ENCODE results near the gene CBLC.

DNA sequence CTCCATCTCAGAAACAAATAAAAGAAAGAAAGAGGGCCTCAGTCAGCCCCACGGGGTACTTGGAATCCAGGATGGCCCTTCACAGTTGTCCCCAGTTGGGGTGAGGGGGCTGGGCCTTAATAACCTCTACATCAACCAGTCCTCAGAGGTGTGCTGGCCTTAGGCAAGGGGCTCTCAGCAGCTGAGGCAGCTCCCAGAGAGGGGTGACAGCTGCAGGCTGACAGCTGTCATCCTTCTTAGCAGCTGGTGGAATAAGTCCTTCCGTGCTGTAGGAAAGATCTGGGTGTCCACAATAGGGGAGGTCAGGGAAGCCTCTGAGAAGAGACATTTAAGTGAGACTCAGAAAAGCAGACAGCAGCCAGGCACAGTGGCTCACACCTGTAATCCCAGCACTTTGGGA lies 38.6 kb downstream of the CBLC start:
- TF ChIP-seq, protein P1, sequence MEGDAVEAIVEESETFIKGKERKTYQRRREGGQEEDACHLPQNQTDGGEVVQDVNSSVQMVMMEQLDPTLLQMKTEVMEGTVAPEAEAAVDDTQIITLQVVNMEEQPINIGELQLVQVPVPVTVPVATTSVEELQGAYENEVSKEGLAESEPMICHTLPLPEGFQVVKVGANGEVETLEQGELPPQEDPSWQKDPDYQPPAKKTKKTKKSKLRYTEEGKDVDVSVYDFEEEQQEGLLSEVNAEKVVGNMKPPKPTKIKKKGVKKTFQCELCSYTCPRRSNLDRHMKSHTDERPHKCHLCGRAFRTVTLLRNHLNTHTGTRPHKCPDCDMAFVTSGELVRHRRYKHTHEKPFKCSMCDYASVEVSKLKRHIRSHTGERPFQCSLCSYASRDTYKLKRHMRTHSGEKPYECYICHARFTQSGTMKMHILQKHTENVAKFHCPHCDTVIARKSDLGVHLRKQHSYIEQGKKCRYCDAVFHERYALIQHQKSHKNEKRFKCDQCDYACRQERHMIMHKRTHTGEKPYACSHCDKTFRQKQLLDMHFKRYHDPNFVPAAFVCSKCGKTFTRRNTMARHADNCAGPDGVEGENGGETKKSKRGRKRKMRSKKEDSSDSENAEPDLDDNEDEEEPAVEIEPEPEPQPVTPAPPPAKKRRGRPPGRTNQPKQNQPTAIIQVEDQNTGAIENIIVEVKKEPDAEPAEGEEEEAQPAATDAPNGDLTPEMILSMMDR (IDR thresholded peaks at IDR 0.05) = no peak
- TF ChIP-seq POLR2A (IDR thresholded peaks at IDR 0.05) = no peak
- TF ChIP-seq POLR2AphosphoS5 (IDR thresholded peaks at IDR 0.05; ENCODE audit: insufficient read depth in 1 of 2, low read depth in 1 of 2) = no peak
